ENCODE measurements around the gene HECTD4. TPM values are rescaled to one million over a fixed set of nuclear protein-coding genes. Genes with fewer than 3 reads are reported as not detected.
"Not testable (repeated sequence)": the region's sequence is repeated elsewhere in the genome, so short reads cannot be mapped to it uniquely, and the experiment has no call there.

Gene HECTD4
- total RNA-seq, 1 experiment from 2014 or later: 54.5 TPM

DNA sequence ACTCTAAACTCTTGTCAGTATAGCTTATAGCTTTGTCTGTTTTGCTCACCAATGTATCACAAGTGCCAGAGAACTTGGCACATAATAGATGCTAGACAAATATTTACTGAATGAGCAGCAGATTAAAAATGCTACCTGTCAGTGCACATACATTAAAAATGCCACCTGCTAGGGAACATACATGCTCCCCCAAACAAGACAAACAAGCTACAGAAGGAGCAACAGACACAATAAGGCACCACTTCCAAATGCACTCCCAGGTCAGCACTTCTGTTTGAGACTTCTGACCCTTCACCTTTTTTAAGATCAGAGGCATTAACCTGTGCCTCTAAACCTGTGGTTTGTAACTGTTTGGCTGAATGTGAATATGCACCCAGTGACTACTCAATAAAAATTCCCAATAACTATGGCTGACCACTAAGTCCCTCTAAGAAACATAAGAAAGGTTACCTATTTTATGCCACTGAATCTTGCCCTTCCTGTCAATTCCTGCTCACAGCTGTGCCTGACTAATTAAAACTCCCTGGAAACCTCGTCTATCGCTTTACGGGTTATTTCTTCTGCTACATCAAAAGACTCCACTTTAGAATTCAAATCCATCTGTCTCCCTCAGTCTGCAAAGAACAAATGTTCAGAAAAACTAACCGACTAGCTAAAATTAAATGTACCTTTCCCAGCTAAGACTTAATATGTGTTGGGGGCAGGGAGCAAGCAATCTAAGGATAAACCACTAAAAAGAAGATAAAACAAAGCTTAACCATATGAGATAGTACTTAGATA, 41.0 kb downstream of the HECTD4 start:
- ChIA-PET CTCF (interaction anchor here (0.5 kb wide), 1 partner anchor 199 kb away, joined by 3 read pairs; no protein-coding TSS in a partner anchor), POLR2A (no interaction called here)
- Histone ChIP-seq H3K9me3 (no peaks in the 10 kb centered on the region), H3K4me1 (no peaks in the 10 kb centered on the region), H3K27me3 (replicated peaks; ENCODE audit: control insufficient read depth, insufficient read depth, low read length) (no peaks in the 10 kb centered on the region), H3K4me3 (ENCODE audit: low read depth, low read length) (no peak overlapping the region), H3K36me3 (ENCODE audit: control insufficient read depth, insufficient read depth, low read length) (no peaks in the 10 kb centered on the region)
- intact Hi-C loops (cut with micrococcal nuclease; ENCODE audit: unreplicated experiment): no loop called here
- Mint-ChIP-seq H3K4me3 (ENCODE audit: unreplicated experiment) (no peak overlapping the region), H3K27me3 (ENCODE audit: insufficient read depth, unreplicated experiment) (no peaks in the 10 kb centered on the region), H3K9me3 (ENCODE audit: unreplicated experiment) (no peaks in the 10 kb centered on the region), H3K27ac (ENCODE audit: unreplicated experiment) (no peak overlapping the region), H3K36me3 (ENCODE audit: insufficient read depth, unreplicated experiment) (no peaks in the 10 kb centered on the region), H3K4me1 (ENCODE audit: low read depth, unreplicated experiment) (peaks cover 6% of the 10 kb centered on the region)
- no TSS peak for BruUV-seq (replicated peaks)
- DNase-seq: no peak
- TF ChIP-seq, protein P1, sequence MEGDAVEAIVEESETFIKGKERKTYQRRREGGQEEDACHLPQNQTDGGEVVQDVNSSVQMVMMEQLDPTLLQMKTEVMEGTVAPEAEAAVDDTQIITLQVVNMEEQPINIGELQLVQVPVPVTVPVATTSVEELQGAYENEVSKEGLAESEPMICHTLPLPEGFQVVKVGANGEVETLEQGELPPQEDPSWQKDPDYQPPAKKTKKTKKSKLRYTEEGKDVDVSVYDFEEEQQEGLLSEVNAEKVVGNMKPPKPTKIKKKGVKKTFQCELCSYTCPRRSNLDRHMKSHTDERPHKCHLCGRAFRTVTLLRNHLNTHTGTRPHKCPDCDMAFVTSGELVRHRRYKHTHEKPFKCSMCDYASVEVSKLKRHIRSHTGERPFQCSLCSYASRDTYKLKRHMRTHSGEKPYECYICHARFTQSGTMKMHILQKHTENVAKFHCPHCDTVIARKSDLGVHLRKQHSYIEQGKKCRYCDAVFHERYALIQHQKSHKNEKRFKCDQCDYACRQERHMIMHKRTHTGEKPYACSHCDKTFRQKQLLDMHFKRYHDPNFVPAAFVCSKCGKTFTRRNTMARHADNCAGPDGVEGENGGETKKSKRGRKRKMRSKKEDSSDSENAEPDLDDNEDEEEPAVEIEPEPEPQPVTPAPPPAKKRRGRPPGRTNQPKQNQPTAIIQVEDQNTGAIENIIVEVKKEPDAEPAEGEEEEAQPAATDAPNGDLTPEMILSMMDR (IDR thresholded peaks at IDR 0.05; ENCODE audit: insufficient read depth in 1 of 2, low read depth in 1 of 2, low read length in 1 of 2, severe bottlenecking in 1 of 2, unreplicated experiment in 1 of 2): no peak

DNA sequence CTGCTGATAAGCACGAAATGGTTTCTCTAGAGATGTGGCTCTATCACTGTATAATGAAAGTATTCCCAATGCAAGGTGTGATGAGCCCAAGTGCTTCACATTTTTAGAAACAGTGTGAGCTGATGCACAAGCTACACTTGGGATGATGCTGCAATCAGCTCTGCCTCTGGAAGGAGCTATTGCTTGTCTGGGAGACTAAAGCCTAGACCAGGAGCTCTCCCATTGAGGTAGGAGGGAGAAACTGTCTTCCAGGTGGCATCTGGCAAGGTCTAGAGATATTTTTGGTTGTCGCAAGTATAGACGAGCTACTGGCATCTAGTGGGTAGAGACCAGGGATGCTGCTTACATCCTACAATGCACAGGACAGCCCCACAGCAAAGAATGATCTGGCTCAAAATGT, 42.0 kb downstream of the HECTD4 start:
- no peak for DNase-seq
- no peaks in the 10 kb centered on the region for H3K36me3 ChIP-seq (ENCODE audit: control insufficient read depth, insufficient read depth, low read length)
- Mint-ChIP-seq H3K9me3 (ENCODE audit: unreplicated experiment) (no peaks in the 10 kb centered on the region), H3K27ac (ENCODE audit: unreplicated experiment) (no peak overlapping the region), H3K4me1 (ENCODE audit: low read depth, unreplicated experiment) (peaks cover 6% of the 10 kb centered on the region), H3K4me3 (ENCODE audit: unreplicated experiment) (no peak overlapping the region), H3K27me3 (ENCODE audit: insufficient read depth, unreplicated experiment) (no peaks in the 10 kb centered on the region), H3K36me3 (ENCODE audit: insufficient read depth, unreplicated experiment) (no peaks in the 10 kb centered on the region)
- CTCF ChIA-PET: no interaction called here
- H3K4me3 ChIP-seq (ENCODE audit: low read depth, low read length): no peak overlapping the region
- no peaks in the 10 kb centered on the region for H3K27me3 ChIP-seq (replicated peaks; ENCODE audit: control insufficient read depth, insufficient read depth, low read length)
- TF ChIP-seq, protein P1 (IDR thresholded peaks at IDR 0.05; ENCODE audit: insufficient read depth in 1 of 2, low read depth in 1 of 2, low read length in 1 of 2, severe bottlenecking in 1 of 2, unreplicated experiment in 1 of 2): no peak
- POLR2A ChIA-PET: no interaction called here
- intact Hi-C loops (cut with micrococcal nuclease; ENCODE audit: unreplicated experiment): no loop called here
- H3K9me3 ChIP-seq: no peaks in the 10 kb centered on the region
- BruUV-seq (replicated peaks): no TSS peak
- no peaks in the 10 kb centered on the region for H3K4me1 ChIP-seq

DNA sequence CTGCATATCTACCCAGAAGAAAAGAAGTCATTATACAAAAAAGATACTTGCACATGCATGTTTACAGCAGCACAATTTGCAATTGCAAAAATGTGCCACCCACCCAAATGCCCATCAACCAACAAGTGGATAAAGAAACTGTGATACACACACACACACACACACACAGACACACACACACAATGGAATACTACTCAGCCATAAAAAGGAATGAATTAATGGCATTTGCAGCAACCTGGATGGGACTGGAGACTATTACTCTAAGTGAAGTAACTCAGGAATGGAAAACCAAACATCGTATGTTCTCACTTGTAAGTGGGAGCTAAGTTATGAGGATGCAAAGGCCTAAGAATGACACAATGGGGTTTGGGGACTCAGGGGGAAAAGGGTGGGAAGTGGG, 47.2 kb downstream of the HECTD4 start:
- H3K4me3 ChIP-seq (ENCODE audit: low read depth, low read length); DNase-seq; H3K27ac Mint-ChIP-seq (ENCODE audit: unreplicated experiment); H3K4me3 Mint-ChIP-seq (ENCODE audit: unreplicated experiment); H3K36me3 ChIP-seq (ENCODE audit: control insufficient read depth, insufficient read depth, low read length); H3K36me3 Mint-ChIP-seq (ENCODE audit: insufficient read depth, unreplicated experiment); H3K27me3 Mint-ChIP-seq (ENCODE audit: insufficient read depth, unreplicated experiment); H3K27me3 ChIP-seq (replicated peaks; ENCODE audit: control insufficient read depth, insufficient read depth, low read length); H3K9me3 Mint-ChIP-seq (ENCODE audit: unreplicated experiment); H3K9me3 ChIP-seq; BruUV-seq (replicated peaks); H3K4me1 Mint-ChIP-seq (ENCODE audit: low read depth, unreplicated experiment); POLR2A ChIA-PET; CTCF ChIA-PET; intact Hi-C loops (cut with micrococcal nuclease; ENCODE audit: unreplicated experiment); H3K4me1 ChIP-seq: not testable (repeated sequence)

Measured in Caco-2 (cell line).